Measurements from ENCODE around the gene TFRC.

Gene TFRC

DNA sequence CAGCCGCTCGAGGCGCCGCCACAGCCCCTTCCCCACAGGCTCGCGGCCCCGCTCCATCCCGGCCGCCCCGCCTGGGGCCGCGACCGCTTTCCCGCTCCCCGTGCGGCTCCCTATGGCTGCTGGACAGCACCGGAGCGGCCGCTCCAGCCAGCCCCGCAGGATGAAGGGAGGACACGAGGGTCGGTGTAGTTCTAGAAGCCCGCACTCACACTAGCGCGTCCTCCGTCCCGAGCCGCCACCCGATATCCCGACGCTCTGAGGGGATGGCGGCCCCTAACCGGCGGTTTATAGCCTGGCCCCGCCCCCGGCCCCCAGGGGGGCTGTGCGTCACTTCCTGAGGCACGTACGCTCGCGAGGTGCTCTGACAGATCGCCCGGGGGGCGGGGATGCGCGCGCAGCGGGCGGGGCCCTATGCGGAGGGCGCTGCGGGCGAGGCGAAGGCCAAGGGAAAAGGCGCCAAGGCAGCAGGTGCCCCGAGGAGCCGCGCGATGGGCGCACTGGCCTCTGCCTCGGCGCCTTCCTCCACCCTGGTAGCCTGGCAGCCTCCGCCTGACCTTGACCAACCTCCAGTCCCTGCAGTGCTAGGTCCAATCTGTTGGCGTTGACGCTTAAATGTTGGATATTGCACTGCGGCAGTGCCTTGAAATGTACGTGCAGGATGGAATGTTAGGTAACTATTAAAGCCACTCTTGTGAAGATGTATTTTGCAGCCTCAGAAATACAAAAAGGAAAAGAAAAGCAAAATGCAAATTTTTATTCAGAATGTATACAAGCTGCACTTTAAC, at the start of gene TFRC:
Gene TFRC (minus strand): TSS at position 257 of the 785 bp plus-strand sequence. CDS start 4,991 bp downstream, outside the sequence.
- peak within 1 kb of the TSS; percentile 84 to 98 for H3K4me3 ChIP-seq (ENCODE audit: low read depth in 1 of 2, low read length in 2 of 2)
- H3K4me1 ChIP-seq (ENCODE audit: control insufficient read depth in 1 of 2, insufficient read depth in 2 of 2, low read length in 2 of 2) = peaks cover 0 to 20% of the 10 kb centered on the region in 2 donors
- H3K27me3 ChIP-seq (ENCODE audit: low read depth, low read length) = no peaks in the 10 kb centered on the region
- no peaks in the 10 kb centered on the region for H3K36me3 ChIP-seq (ENCODE audit: control insufficient read depth in 1 of 2, insufficient read depth in 2 of 2, low read length in 2 of 2)
- H3K27ac ChIP-seq (ENCODE audit: low read length) = peak within 1 kb of the TSS; percentile 89
- H3K9me3 ChIP-seq (ENCODE audit: control insufficient read depth in 1 of 2, low read length in 2 of 2) = no peaks in the 10 kb centered on the region

DNA sequence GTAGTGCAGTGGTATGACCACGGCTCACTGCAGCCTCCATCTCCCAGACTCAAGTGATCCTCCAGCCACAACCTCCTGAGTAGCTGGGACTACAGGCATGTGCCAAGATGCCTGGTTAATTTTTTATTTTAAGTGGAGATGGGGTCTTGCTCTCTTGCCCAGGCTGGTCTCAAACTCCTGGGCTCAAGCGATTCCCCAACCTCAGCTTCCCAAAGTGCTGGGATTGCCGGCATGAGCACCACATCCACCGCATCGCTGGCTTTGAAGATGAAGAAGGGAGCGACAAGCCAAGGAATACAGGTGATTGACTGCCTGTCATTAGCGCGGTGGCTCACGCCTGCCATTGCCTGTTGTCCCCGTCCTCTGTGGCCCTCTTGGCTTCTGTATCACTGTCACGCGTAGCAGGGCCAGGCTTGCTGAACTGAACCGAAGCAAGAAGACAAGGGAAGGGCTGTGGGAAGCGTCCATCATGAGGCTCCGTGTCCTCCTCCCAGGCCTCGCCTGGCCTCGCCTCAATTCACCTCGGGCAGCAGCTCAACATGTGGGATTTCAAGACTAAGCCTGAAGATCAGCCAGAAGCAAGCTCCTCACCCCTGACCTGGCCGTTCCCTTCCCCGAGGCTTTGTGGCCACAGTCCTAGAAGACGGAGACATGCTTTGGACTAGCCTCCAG, 46.4 kb upstream of the TFRC start:
- no peak overlapping the region for H3K27ac ChIP-seq (ENCODE audit: low read length)
- H3K36me3 ChIP-seq (ENCODE audit: control insufficient read depth in 1 of 2, insufficient read depth in 2 of 2, low read length in 2 of 2) = no peaks in the 10 kb centered on the region
- no peaks in the 10 kb centered on the region for H3K9me3 ChIP-seq (ENCODE audit: control insufficient read depth in 1 of 2, low read length in 2 of 2)
- no peaks in the 10 kb centered on the region for H3K4me1 ChIP-seq (ENCODE audit: control insufficient read depth in 1 of 2, insufficient read depth in 2 of 2, low read length in 2 of 2)
- no peak overlapping the region for H3K4me3 ChIP-seq (ENCODE audit: low read depth in 1 of 2, low read length in 2 of 2)
- no peaks in the 10 kb centered on the region for H3K27me3 ChIP-seq (ENCODE audit: low read depth, low read length)

DNA sequence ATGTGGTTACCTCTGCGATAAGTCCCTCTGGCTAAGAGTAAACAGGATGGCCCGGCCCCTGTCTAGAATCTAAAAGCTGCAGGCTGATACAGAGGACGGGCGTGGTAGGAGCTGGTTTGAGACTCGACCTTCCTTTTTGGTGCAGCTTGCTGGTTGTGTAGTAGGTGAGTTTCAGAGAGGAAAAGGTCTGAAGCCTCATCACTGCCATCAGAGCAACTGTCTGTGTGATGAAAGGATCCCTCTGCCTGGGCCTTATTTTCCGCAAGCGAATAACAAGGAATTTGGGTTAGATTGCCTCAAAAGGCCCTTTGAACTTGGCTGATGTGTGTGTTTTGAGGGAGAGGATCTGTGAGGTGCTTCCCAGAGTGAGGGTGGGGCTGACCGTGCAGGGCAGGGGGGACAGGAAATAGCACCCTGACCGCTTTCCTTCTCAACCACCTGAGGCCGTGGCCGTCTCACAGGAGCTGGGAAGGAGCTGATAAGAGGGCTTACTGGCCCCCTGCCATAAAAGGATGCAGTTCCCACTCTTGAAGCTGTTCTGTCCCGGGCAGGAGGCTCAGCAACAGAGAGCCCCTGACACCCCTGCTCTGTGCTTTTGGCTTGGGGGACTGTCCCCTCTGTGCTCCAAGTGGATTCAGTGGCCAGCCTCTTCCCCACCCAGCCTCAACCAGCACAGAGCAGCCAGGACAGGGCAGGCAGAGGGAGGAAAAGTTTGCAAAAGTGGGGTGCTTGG, 45.6 kb upstream of the TFRC start:
- Histone ChIP-seq H3K4me3 (ENCODE audit: low read depth in 1 of 2, low read length in 2 of 2) (no peak overlapping the region), H3K9me3 (ENCODE audit: control insufficient read depth in 1 of 2, low read length in 2 of 2) (no peaks in the 10 kb centered on the region), H3K27me3 (ENCODE audit: low read depth, low read length) (no peaks in the 10 kb centered on the region), H3K4me1 (ENCODE audit: control insufficient read depth in 1 of 2, insufficient read depth in 2 of 2, low read length in 2 of 2) (no peaks in the 10 kb centered on the region), H3K27ac (ENCODE audit: low read length) (no peak overlapping the region), H3K36me3 (ENCODE audit: control insufficient read depth in 1 of 2, insufficient read depth in 2 of 2, low read length in 2 of 2) (no peaks in the 10 kb centered on the region)

DNA sequence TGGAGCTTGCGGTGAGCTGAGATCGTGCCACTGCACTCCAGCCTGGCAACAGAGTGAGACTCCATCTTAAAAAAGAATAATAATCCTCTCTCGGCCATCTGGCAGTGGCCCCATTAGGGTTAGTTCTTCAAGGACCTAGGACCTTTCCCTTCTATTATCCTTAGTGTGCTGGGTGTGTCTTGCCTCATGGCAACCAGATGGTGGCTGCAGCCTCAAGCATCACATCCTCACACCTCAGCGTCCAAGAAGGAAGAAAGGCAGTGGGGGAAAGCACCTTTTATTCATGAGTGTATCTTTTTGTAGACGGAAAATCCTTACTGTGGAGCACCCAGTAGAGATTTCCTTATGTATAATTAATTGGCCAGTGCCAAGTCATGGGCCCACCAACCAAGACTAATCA, 42.7 kb upstream of the TFRC start:
- no peak overlapping the region for H3K27ac ChIP-seq (ENCODE audit: low read length)
- no peaks in the 10 kb centered on the region for H3K9me3 ChIP-seq (ENCODE audit: control insufficient read depth in 1 of 2, low read length in 2 of 2)
- H3K4me3 ChIP-seq (ENCODE audit: low read depth in 1 of 2, low read length in 2 of 2) = no peak overlapping the region
- H3K36me3 ChIP-seq (ENCODE audit: control insufficient read depth in 1 of 2, insufficient read depth in 2 of 2, low read length in 2 of 2) = no peaks in the 10 kb centered on the region
- no peaks in the 10 kb centered on the region for H3K4me1 ChIP-seq (ENCODE audit: control insufficient read depth in 1 of 2, insufficient read depth in 2 of 2, low read length in 2 of 2)
- no peaks in the 10 kb centered on the region for H3K27me3 ChIP-seq (ENCODE audit: low read depth, low read length)

DNA sequence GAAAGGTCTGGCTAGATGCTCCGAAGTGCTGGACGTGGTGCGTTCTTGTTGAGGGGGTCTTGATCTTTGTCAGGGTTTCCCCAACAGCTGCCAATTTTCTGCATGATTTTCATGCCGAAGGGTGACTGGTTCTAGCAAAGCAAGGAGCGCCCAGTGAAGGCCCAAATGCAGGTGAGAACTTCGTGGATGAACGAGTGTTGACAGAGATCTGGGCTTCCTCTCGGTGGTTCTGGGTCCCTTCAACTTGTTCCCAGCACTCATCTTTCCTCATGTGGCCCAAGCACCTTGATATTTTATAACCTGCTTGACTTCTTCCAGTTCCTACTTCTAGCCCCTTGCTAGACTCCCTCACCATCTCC, 40.8 kb upstream of the TFRC start:
- Histone ChIP-seq H3K27ac (ENCODE audit: low read length) (no peak overlapping the region), H3K4me3 (ENCODE audit: low read depth in 1 of 2, low read length in 2 of 2) (no peak overlapping the region), H3K9me3 (ENCODE audit: control insufficient read depth in 1 of 2, low read length in 2 of 2) (no peaks in the 10 kb centered on the region), H3K27me3 (ENCODE audit: low read depth, low read length) (no peaks in the 10 kb centered on the region), H3K36me3 (ENCODE audit: control insufficient read depth in 1 of 2, insufficient read depth in 2 of 2, low read length in 2 of 2) (no peaks in the 10 kb centered on the region), H3K4me1 (ENCODE audit: control insufficient read depth in 1 of 2, insufficient read depth in 2 of 2, low read length in 2 of 2) (no peaks in the 10 kb centered on the region)

DNA sequence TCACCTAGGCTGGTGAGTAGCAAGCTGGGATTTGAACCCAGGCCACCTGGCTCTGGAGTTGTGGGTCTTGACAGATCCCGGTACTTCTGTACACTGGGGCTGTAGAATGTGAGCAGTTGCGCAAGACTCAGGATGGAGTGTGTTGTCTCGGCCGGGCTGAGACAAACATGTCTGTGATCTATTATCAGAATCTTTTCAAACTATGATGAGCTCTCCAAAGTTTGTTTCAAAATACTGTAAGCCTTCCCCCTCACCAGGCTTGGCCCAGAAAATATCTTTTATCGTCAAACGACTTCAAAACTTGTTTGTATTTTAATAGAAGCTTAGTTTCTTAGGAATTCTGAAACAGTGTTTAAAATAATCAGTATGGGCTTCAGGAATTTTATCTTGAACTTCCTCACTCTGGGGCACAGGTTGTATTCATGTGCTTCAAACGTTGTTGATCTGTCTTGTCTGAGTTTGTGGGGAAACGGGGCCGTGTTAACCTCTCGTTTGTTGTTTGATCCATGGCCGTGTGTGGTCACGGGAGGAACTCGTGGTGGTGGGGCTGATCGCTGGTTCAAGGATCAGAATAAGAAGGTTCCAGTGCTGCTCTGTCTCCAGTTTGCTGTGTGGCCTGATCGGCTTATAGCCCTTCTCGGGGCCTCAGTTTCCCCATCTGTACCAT, 40.3 kb upstream of the TFRC start:
- no peaks in the 10 kb centered on the region for H3K9me3 ChIP-seq (ENCODE audit: control insufficient read depth in 1 of 2, low read length in 2 of 2)
- no peak overlapping the region for H3K27ac ChIP-seq (ENCODE audit: low read length)
- no peaks in the 10 kb centered on the region for H3K36me3 ChIP-seq (ENCODE audit: control insufficient read depth in 1 of 2, insufficient read depth in 2 of 2, low read length in 2 of 2)
- H3K4me1 ChIP-seq (ENCODE audit: control insufficient read depth in 1 of 2, insufficient read depth in 2 of 2, low read length in 2 of 2) = no peaks in the 10 kb centered on the region
- H3K4me3 ChIP-seq (ENCODE audit: low read depth in 1 of 2, low read length in 2 of 2) = no peak overlapping the region
- no peaks in the 10 kb centered on the region for H3K27me3 ChIP-seq (ENCODE audit: low read depth, low read length)

DNA sequence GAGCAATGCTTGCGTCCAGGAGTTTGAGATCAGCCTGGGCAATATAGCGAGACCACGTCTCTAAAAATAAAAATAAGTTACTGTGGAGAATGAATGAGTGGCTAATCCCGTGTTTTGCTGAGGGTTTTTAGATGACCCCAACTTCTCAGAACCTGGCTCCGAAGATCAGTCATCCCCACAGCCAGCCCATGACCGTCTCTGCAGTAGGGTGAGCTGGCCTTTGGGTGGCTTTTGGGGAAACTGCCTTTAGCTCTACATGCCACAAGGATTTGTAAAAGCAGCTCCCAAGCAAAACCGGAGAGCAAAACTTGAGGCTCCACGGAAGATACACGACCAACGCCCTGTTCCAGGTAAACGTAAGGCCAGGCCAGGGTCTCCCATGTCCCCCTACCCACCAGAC, 39.2 kb upstream of the TFRC start:
- H3K4me3 ChIP-seq (ENCODE audit: low read depth in 1 of 2, low read length in 2 of 2) = no peak overlapping the region
- no peaks in the 10 kb centered on the region for H3K9me3 ChIP-seq (ENCODE audit: control insufficient read depth in 1 of 2, low read length in 2 of 2)
- H3K4me1 ChIP-seq (ENCODE audit: control insufficient read depth in 1 of 2, insufficient read depth in 2 of 2, low read length in 2 of 2) = no peaks in the 10 kb centered on the region
- H3K36me3 ChIP-seq (ENCODE audit: control insufficient read depth in 1 of 2, insufficient read depth in 2 of 2, low read length in 2 of 2) = no peaks in the 10 kb centered on the region
- no peak overlapping the region for H3K27ac ChIP-seq (ENCODE audit: low read length)
- no peaks in the 10 kb centered on the region for H3K27me3 ChIP-seq (ENCODE audit: low read depth, low read length)

DNA sequence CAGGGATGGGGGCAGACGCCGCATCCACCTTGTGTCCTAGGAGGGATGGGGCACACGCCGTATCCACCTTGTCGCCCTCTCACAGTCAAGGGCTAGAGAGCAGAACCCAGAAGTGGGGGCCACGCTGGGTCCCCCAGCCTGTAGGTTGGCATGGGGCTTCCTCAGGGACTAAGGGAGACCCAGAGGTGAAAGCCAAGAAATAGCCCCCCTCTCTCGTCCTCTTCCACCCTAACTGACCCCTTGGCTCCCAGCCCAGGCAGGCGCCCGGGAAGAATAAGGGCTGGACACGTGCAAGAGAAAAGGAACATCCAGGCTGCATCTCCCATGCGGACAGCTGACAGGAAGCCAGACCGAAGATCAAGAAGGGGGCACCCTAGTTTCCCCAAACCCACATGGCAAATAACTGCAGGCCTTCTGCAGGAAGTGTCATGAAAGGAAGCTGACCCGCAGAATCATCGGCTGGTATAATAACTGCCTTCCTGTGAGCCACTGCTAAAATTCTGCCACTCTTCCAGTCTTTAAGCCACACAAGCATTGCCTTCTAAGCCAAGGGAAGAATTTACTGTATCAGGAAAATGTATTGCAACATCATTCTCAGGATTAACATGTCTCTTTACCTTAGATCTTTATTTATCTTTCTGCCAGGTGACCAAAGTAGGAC, 38.5 kb upstream of the TFRC start:
- no peaks in the 10 kb centered on the region for H3K4me1 ChIP-seq (ENCODE audit: control insufficient read depth in 1 of 2, insufficient read depth in 2 of 2, low read length in 2 of 2)
- no peaks in the 10 kb centered on the region for H3K27me3 ChIP-seq (ENCODE audit: low read depth, low read length)
- no peak overlapping the region for H3K27ac ChIP-seq (ENCODE audit: low read length)
- H3K4me3 ChIP-seq (ENCODE audit: low read depth in 1 of 2, low read length in 2 of 2) = no peak overlapping the region
- no peaks in the 10 kb centered on the region for H3K9me3 ChIP-seq (ENCODE audit: control insufficient read depth in 1 of 2, low read length in 2 of 2)
- no peaks in the 10 kb centered on the region for H3K36me3 ChIP-seq (ENCODE audit: control insufficient read depth in 1 of 2, insufficient read depth in 2 of 2, low read length in 2 of 2)

DNA sequence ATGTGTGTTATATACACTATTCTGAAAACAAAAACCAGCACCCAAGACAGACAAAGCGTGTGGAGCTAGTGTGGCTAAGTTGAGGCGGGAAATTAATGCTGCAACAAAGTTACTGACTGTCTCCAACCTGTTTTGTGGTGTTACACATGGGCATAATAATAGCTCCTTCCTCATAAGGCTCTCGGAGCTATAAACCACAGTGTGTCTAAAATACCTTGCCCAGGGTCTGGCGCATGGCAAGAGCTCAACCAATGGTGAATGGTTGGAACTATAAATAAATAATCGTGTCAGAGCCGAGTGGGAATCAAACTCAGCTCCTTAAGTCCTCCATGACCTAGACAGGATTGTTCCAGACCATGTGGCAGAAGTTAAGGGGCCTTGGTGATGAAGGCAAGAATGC, 35.9 kb upstream of the TFRC start:
- Histone ChIP-seq H3K27ac (ENCODE audit: low read length) (no peak overlapping the region), H3K4me3 (ENCODE audit: low read depth in 1 of 2, low read length in 2 of 2) (no peak overlapping the region), H3K9me3 (ENCODE audit: control insufficient read depth in 1 of 2, low read length in 2 of 2) (no peaks in the 10 kb centered on the region)

DNA sequence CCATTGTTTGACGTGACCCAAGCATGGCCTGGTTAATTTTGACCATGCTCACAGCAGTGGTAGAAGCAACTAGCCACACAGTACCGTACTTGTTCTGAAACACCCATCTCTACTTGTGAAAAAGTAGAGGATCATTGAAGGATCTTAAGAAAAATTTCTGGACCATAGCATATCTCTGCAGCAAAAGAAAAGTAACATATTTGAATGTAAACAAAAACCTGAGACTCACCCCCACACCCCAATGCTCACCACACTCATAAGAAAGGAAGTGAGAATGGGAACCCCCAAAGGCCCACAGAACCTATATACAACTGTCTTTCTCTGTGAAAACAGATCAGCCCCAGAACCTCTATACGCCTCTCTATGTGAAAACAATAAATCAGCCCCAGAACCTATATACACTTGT, 33.8 kb upstream of the TFRC start:
- H3K27ac ChIP-seq (ENCODE audit: low read length) = no peak overlapping the region

More for the DNA sequence above, 35.9 kb upstream of the TFRC start:
- no peaks in the 10 kb centered on the region for H3K27me3 ChIP-seq (ENCODE audit: low read depth, low read length)
- no peaks in the 10 kb centered on the region for H3K36me3 ChIP-seq (ENCODE audit: control insufficient read depth in 1 of 2, insufficient read depth in 2 of 2, low read length in 2 of 2)
- H3K4me1 ChIP-seq (ENCODE audit: control insufficient read depth in 1 of 2, insufficient read depth in 2 of 2, low read length in 2 of 2) = no peaks in the 10 kb centered on the region

More for the DNA sequence above, 33.8 kb upstream of the TFRC start:
- H3K9me3 ChIP-seq (ENCODE audit: control insufficient read depth in 1 of 2, low read length in 2 of 2) = no peaks in the 10 kb centered on the region
- no peaks in the 10 kb centered on the region for H3K4me1 ChIP-seq (ENCODE audit: control insufficient read depth in 1 of 2, insufficient read depth in 2 of 2, low read length in 2 of 2)
- H3K27me3 ChIP-seq (ENCODE audit: low read depth, low read length) = no peaks in the 10 kb centered on the region
- H3K36me3 ChIP-seq (ENCODE audit: control insufficient read depth in 1 of 2, insufficient read depth in 2 of 2, low read length in 2 of 2) = no peaks in the 10 kb centered on the region
- H3K4me3 ChIP-seq (ENCODE audit: low read depth in 1 of 2, low read length in 2 of 2) = no peak overlapping the region

Data from muscle layer of duodenum (tissue), 2 donors.